GM21717 (cell line): Measurements from ENCODE around the gene OLAH.

Experiments used
- ATAC-seq: cut with Tn5 transposase; IDR thresholded peaks from one replicate; pipeline ENCODE4 v1.9.1; 2021; ENCODE audit warnings: mild to moderate bottlenecking, moderate library complexity; ENCODE audit not compliant: unreplicated experiment

The OLAH gene

DNA sequence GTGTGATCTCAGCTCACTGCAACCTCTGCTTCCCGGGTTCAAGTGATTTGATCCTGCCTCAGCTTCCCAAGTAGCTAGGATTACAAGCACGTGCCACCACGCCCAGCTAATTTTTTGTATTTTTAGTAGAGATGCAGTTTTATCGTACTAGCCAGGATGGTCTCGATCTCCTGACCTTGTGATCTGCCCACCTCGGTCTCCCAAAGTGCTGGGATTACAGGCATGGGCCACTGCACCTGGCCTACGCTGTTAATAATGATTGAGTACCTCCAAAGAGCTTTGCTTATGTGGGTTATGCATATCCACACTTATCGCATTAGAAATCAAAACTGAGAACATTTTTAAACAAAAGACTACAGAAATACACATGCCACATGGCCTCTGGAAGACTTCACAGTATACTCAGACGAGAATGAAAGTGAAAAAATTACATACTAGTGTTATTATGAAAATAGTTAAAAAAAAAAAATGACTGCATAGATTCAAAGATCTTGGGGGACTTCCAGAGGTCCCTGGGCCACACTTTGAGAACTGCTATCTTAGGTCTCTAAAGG, 78.8 kb downstream of the OLAH start:
- ATAC-seq = peak; percentile 87
